ENCODE results near the gene TP63. TPM values are rescaled to one million over a fixed set of nuclear protein-coding genes. Genes with fewer than 3 reads are reported as not detected.

The TP63 gene
- total RNA-seq, 1 experiment from 2014 or later: not detected

DNA sequence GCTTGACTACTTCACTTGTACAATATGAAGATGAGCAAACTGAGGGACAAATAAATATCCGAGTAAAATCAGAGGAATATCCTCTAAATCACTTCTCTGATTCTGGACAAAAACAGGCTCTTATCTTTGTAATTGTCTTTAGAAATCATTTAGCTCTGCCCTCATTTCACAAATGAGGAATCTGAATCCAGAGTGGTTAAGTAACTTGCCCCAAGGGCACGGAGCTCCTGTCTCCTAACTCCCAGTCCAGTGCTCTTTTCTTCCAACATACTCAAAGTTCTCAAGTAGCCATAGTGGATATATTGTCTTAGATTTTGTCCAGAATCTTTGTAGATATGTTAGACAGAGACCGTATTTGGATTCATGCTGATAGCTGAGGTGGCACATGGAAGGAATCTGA is 156.0 kb downstream of the TP63 start:
- Histone ChIP-seq H3K56ac (ENCODE audit: insufficient read length, low read depth, low read length) (no peak overlapping the region), H2BK15ac (ENCODE audit: low read depth, low read length) (no peak overlapping the region), H2BK12ac (ENCODE audit: insufficient read length, low read depth, low read length) (no peak overlapping the region), H4K8ac (replicated peaks; ENCODE audit: insufficient read length, low read depth, low read length) (no peak overlapping the region), H3K79me1 (ENCODE audit: insufficient read depth, low read depth, low read length, poor library complexity, severe bottlenecking) (no peaks in the 10 kb centered on the region), H3K14ac (ENCODE audit: insufficient read depth, low read length) (no peak overlapping the region), H3K23me2 (ENCODE audit: insufficient read length, low read depth, low read length, poor library complexity, severe bottlenecking) (no peaks in the 10 kb centered on the region), H3K79me2 (ENCODE audit: insufficient read depth, low read length) (no peaks in the 10 kb centered on the region), H4K91ac (ENCODE audit: insufficient read length, low read depth, low read length) (no peak overlapping the region), H3K9ac (ENCODE audit: extremely low read depth, insufficient read length, low read length) (no peak overlapping the region), H3T11ph (ENCODE audit: low read length) (no peak overlapping the region), H2BK20ac (ENCODE audit: low read depth, low read length, poor library complexity, severe bottlenecking) (no peak overlapping the region), H3K4me2 (ENCODE audit: insufficient read depth, insufficient read length, low read length) (no peak overlapping the region), H3K27me3 (ENCODE audit: insufficient read depth, low read length) (peaks cover 1% of the 10 kb centered on the region; the same call in 1 of the 2 replicates), H3K23ac (ENCODE audit: insufficient read length, low read depth, low read length) (no peak overlapping the region), H2AFZ (ENCODE audit: low read length) (no peak overlapping the region), H2AK5ac (ENCODE audit: insufficient read length, low read length) (no peak overlapping the region), H3K9me3 (ENCODE audit: control insufficient read depth, low read depth, low read length) (no peaks in the 10 kb centered on the region), H3K27ac (ENCODE audit: insufficient read length, low read depth, low read length) (no peak overlapping the region), H4K20me1 (ENCODE audit: control insufficient read depth, insufficient read depth, insufficient read length) (no peaks in the 10 kb centered on the region), H2BK120ac (ENCODE audit: low read depth, low read length, poor library complexity, severe bottlenecking) (no peak overlapping the region), H3K4ac (ENCODE audit: low read depth, low read length) (no peak overlapping the region), H2BK5ac (ENCODE audit: insufficient read length, low read length) (no peak overlapping the region), H4K5ac (ENCODE audit: insufficient read length, low read depth, low read length) (no peak overlapping the region), H3K18ac (ENCODE audit: insufficient read length, low read depth, low read length) (no peak overlapping the region), H3K4me1 (ENCODE audit: insufficient read depth, low read length) (peaks cover 3% of the 10 kb centered on the region; the same call in 1 of the 2 replicates)
- H3K4me3 Mint-ChIP-seq: no peak overlapping the region
- no peak for DNase-seq
- peaks cover 29% of the 10 kb centered on the region for H3K27me3 Mint-ChIP-seq (ENCODE audit: low read depth)
- H3K27ac Mint-ChIP-seq: no peak overlapping the region
- H3K4me1 Mint-ChIP-seq: peaks cover under 1 to 6% of the 10 kb centered on the region in 2 experiments; a peak in 3 of 4 replicates
- H3K9me3 Mint-ChIP-seq: no peaks in the 10 kb centered on the region
- no CpG with 5 or more reads among the region's 3 CpGs for WGBS (ENCODE audit: extremely low coverage, insufficient read length, low lambda C conversion rate)
- TF ChIP-seq, protein P1, sequence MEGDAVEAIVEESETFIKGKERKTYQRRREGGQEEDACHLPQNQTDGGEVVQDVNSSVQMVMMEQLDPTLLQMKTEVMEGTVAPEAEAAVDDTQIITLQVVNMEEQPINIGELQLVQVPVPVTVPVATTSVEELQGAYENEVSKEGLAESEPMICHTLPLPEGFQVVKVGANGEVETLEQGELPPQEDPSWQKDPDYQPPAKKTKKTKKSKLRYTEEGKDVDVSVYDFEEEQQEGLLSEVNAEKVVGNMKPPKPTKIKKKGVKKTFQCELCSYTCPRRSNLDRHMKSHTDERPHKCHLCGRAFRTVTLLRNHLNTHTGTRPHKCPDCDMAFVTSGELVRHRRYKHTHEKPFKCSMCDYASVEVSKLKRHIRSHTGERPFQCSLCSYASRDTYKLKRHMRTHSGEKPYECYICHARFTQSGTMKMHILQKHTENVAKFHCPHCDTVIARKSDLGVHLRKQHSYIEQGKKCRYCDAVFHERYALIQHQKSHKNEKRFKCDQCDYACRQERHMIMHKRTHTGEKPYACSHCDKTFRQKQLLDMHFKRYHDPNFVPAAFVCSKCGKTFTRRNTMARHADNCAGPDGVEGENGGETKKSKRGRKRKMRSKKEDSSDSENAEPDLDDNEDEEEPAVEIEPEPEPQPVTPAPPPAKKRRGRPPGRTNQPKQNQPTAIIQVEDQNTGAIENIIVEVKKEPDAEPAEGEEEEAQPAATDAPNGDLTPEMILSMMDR (conservative IDR thresholded peaks at IDR 0.05): no peak
- H3K36me3 Mint-ChIP-seq (ENCODE audit: insufficient read depth in 1 of 3, low read depth in 3 of 3): no peaks in the 10 kb centered on the region

Data from H9 (cell line).